Renal pelvis (tissue), 4 donors: ENCODE data around the gene ZNF750. TPM values are rescaled to one million over a fixed set of nuclear protein-coding genes. Genes with fewer than 3 reads are reported as not detected.

Experiments
- DNase-seq: peaks from one replicate; pipeline ENCODE4 v3.0.0-alpha.2; 2013
- polyA plus RNA-seq, 3 donors: library from polyadenylated mRNA; unstranded; fragments of 120-200 nt; gene quantifications; one replicate each; pipeline ENCODE4 v1.2.1, GENCODE V29; 2013; ENCODE audit not compliant: insufficient read length in 3 of 3

ZNF750 gene
- polyA plus RNA-seq, 3 donors: 1.8 to 2.7 (median 1.9) TPM

DNA sequence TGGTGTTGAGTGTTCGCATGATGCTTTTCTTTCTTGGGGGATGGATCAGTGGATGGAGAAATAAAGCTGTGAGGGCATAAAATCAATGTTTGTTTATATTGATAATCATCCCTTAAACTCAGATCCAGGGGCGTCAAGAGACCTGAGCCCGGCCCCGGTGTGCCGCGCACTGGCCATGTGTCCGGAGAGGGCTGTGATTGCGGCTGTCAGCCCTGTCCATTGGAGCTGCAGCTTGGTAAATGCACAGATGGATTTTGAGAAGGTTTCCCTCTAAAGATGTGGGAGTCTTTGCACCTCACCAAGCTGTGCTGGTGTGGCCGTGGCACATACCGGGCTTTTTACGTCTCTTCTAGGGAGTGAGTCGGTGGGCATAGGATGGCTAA lies 21.6 kb upstream of the ZNF750 start:
- DNase-seq: no peak

GRCh38 chr17:82860606-82861392 lies 21.0 kb upstream of the ZNF750 start:
- DNase-seq: no peak

GRCh38 chr17:82859431-82860403 lies 19.9 kb upstream of the ZNF750 start:
- DNase-seq: peak; percentile 86

GRCh38 chr17:82858376-82859126 lies 18.7 kb upstream of the ZNF750 start:
- no peak for DNase-seq

- no peak for DNase-seq
Observed at GRCh38 chr17:82856361-82856760, 16.5 kb upstream of the ZNF750 start.

GRCh38 chr17:82854226-82854625 lies 14.4 kb upstream of the ZNF750 start:
- DNase-seq: no peak

- no peak for DNase-seq
Observed at GRCh38 chr17:82851381-82851780, 11.6 kb upstream of the ZNF750 start.

GRCh38 chr17:82849076-82849945 lies 9.5 kb upstream of the ZNF750 start:
- DNase-seq: no peak

GRCh38 chr17:82848022-82848592 lies 8.3 kb upstream of the ZNF750 start:
- DNase-seq: no peak

GRCh38 chr17:82846061-82846691 lies 6.4 kb upstream of the ZNF750 start:
- DNase-seq: no peak

DNA sequence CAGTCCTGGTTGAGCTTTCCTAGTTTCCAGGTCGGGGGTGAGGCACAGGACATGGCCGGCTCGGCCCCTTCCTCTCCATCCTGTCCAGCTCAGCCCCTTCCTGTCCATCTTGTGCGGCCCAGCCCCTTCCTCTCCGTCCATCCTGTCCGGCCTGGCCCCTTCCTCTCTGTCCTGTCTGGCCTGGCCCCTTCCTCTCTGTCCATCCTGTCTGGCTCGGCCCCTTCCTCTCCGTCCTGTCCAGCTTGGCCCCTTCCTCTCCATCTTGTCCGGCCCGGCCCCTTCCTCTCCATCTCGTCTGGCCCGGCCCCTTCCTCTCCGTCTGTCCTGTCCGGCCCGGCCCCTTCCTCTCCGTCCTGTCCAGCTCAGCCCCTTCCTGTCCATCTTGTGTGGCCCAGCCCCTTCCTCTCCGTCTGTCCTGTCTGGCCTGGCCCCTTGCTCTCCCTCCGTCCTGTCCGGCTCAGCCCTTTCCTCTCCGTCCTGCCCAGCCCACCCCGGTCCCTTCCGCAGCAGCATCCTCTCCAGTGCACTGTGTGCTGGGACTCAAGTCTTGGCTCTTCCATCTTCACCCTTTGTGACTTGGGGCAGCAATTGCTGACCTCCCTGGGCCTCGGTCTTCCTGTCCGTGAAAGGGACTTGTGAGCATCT lies 5.5 kb upstream of the ZNF750 start:
- peak; percentile 40 for DNase-seq

GRCh38 chr17:82844796-82845162 lies 5.0 kb upstream of the ZNF750 start:
- DNase-seq: no peak

GRCh38 chr17:82843904-82844680 lies 4.3 kb upstream of the ZNF750 start:
- DNase-seq: no peak

GRCh38 chr17:82841921-82842596 lies 2.2 kb upstream of the ZNF750 start:
- DNase-seq: no peak

GRCh38 chr17:82840431-82840831 lies 609 bp upstream of the ZNF750 start:
- no peak for DNase-seq

DNA sequence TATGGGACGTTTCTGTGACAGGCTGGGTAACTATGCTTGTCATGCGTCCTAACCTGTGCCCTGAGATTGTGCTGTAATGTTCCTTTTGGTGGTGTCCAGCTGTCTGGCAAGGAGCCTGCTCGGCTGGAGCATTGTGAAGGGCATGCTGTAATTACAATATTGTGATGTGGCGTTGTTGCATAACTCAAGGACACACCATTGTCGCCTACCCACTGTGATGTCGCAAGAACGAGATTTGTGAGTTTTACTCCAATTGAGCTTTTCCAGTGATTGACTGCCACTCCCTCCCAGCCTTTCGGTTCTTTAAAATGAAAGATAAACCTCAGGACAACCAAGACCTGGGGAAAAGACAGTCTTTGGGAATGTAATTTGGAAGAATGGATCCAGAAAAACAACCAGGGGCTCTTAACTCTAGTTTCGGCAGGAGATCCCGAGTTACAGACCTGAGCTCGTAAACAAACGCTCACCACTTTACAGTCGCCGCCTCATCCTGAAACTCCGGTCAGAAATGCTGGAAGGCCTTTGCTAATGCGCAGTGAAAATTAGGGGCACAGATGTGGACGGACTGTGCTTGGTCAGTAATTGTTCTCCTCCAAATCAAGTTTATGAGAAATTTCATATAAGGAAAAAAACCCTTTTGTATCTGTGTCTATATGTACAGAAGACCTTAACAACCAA lies 1.3 kb downstream of the ZNF750 start:
- DNase-seq: no peak

GRCh38 chr17:82837586-82838320 lies 2.1 kb downstream of the ZNF750 start:
- no peak for DNase-seq
